HEK293 (cell line): ENCODE data around the gene SYNM.

Source experiments
- CTCF ChIA-PET: fragments of 350-600 bp; formaldehyde crosslinking; extraction: SDS; loops from one replicate; lab custom pipeline; 2021; ENCODE audit warnings: antibody characterized with exemption; lab: Yijun Ruan, JAX
- POLR2A ChIA-PET: fragments of 300-600 bp; formaldehyde crosslinking; extraction: SDS; loops from one replicate; lab custom pipeline; 2020; ENCODE audit warnings: antibody characterized with exemption, inconsistent platforms; lab: Yijun Ruan, JAX
- H3K27ac ChIP-seq: fragments of 200-500 bp; sonication (Bioruptor generic); 2 replicates; pipeline ENCODE4 v1.5.1; 2014; ENCODE audit warnings: low read depth, low read length, control low read depth, inconsistent platforms; ENCODE audit errors: extremely low read depth
- H3K36me3 ChIP-seq, 2 experiments: fragments of 200-500 bp in 1 of 2; sonication (Bioruptor generic) in 1 of 2; 1 replicate in 1 of 2; 2 replicates in 1 of 2; pipeline ENCODE4 v1.5.1; 2014 to 2017; ENCODE audit warnings: inconsistent platforms in 2 of 2, low read length in 2 of 2; ENCODE audit not compliant: control insufficient read depth in 2 of 2, insufficient read depth in 1 of 2
- H3K4me1 ChIP-seq: fragments of 200-500 bp; sonication (Bioruptor generic); 2 replicates; pipeline ENCODE4 v1.5.1; 2014; ENCODE audit warnings: mild to moderate bottlenecking, low read length, inconsistent platforms; ENCODE audit not compliant: control insufficient read depth, insufficient read depth
- H3K4me3 ChIP-seq: 2 replicates; pipeline ENCODE4 v1.5.1; 2011; ENCODE audit warnings: low read depth, mild to moderate bottlenecking, control low read depth, low read length, moderate library complexity
- H3K9me3 ChIP-seq: fragments of 200-500 bp; sonication (Bioruptor generic); 2 replicates; pipeline ENCODE4 v1.5.1; 2014; ENCODE audit warnings: low read depth, low read length, inconsistent platforms; ENCODE audit not compliant: control insufficient read depth, insufficient read depth
- FEZF1 ChIP-seq: fragments of 450-650 bp; formaldehyde crosslinking; IDR thresholded peaks from 2 replicates; pipeline ENCODE4 v1.5.1; 2016; ENCODE audit warnings: missing biosample characterization, missing genetic modification characterization
- GLI2 ChIP-seq: fragments of 450-650 bp; formaldehyde crosslinking; IDR thresholded peaks from 2 replicates; pipeline ENCODE4; 2017; ENCODE audit warnings: missing biosample characterization, missing genetic modification characterization, low read depth, borderline replicate concordance
- GLIS2 ChIP-seq: fragments of 450-650 bp; formaldehyde crosslinking; IDR thresholded peaks from 2 replicates; pipeline ENCODE4 v1.5.1; 2016; ENCODE audit warnings: missing biosample characterization, missing genetic modification characterization
- HOXA7 ChIP-seq: sonication (generic); formaldehyde crosslinking; IDR thresholded peaks from 2 replicates; pipeline ENCODE4 v1.8.1; 2022; ENCODE audit warnings: missing genetic modification reagents, borderline replicate concordance
- HOXD13 ChIP-seq: sonication (generic); formaldehyde crosslinking; IDR thresholded peaks from 2 replicates; pipeline ENCODE4 v1.8.0; 2022; ENCODE audit warnings: missing genetic modification reagents, borderline replicate concordance
- IKZF3 ChIP-seq: fragments of 450-650 bp; IDR thresholded peaks from 2 replicates; pipeline ENCODE4 v1.5.0; 2018; ENCODE audit warnings: missing biosample characterization, mild to moderate bottlenecking, missing genetic modification characterization, moderate library complexity
- INSM2 ChIP-seq: fragments of 450-650 bp; formaldehyde crosslinking; IDR thresholded peaks from 2 replicates; pipeline ENCODE4 v1.5.1; 2016; ENCODE audit warnings: missing biosample characterization, missing genetic modification characterization
- MZF1 ChIP-seq: fragments of 450-650 bp; formaldehyde crosslinking; IDR thresholded peaks from 2 replicates; pipeline ENCODE4 v1.5.1; 2017; ENCODE audit warnings: missing biosample characterization, missing genetic modification characterization, borderline replicate concordance
- ZBTB48 ChIP-seq: fragments of 450-650 bp; formaldehyde crosslinking; IDR thresholded peaks from 2 replicates; pipeline ENCODE4 v1.5.1; 2016; ENCODE audit warnings: missing biosample characterization, missing genetic modification characterization
- ZFHX2 ChIP-seq: fragments of 450-650 bp; formaldehyde crosslinking; conservative IDR thresholded peaks from 2 replicates; pipeline ENCODE4 v1.5.1; 2016; ENCODE audit warnings: missing biosample characterization, missing genetic modification characterization
- ZFP3 ChIP-seq: fragments of 450-650 bp; formaldehyde crosslinking; IDR thresholded peaks from 2 replicates; pipeline ENCODE4 v1.5.1; 2016; ENCODE audit warnings: low read depth, missing biosample characterization, missing genetic modification characterization
- ZNF133 ChIP-seq: fragments of 450-650 bp; formaldehyde crosslinking; IDR thresholded peaks from 2 replicates; pipeline ENCODE4 v1.5.1; 2016; ENCODE audit warnings: missing biosample characterization, missing genetic modification characterization
- ZNF16 ChIP-seq: fragments of 450-650 bp; formaldehyde crosslinking; IDR thresholded peaks from 2 replicates; pipeline ENCODE4 v1.5.1; 2016; ENCODE audit warnings: low read depth, missing biosample characterization, missing genetic modification characterization
- ZNF19 ChIP-seq: fragments of 450-650 bp; formaldehyde crosslinking; IDR thresholded peaks from 2 replicates; pipeline ENCODE4; 2016; ENCODE audit warnings: missing biosample characterization, missing genetic modification characterization, low read depth
- ZNF26 ChIP-seq: fragments of 450-650 bp; formaldehyde crosslinking; IDR thresholded peaks from 2 replicates; pipeline ENCODE4 v1.5.1; 2016; ENCODE audit warnings: missing biosample characterization, missing genetic modification characterization
- ZNF274 ChIP-seq, 2 experiments: fragments of 200-500 bp in 1 of 2; fragments of 450-650 bp in 1 of 2; sonication (Bioruptor generic) in 1 of 2; formaldehyde crosslinking in 1 of 2; IDR thresholded peaks; 2 replicates each; pipeline versions ENCODE4 v1.5.1 to v1.6.1; 2014 to 2016; ENCODE audit warnings: borderline replicate concordance in 1 of 2, inconsistent platforms in 1 of 2, low read length in 1 of 2, missing biosample characterization in 1 of 2, missing genetic modification characterization in 1 of 2
- ZNF292 ChIP-seq: fragments of 450-650 bp; formaldehyde crosslinking; IDR thresholded peaks from 2 replicates; pipeline ENCODE4 v1.5.1; 2016; ENCODE audit warnings: low read depth, missing biosample characterization, missing genetic modification characterization, borderline replicate concordance
- ZNF302 ChIP-seq: fragments of 450-650 bp; formaldehyde crosslinking; IDR thresholded peaks from 2 replicates; pipeline ENCODE4 v1.5.1; 2016; ENCODE audit warnings: missing biosample characterization, missing genetic modification characterization, low read depth
- ZNF354C ChIP-seq: fragments of 450-650 bp; formaldehyde crosslinking; IDR thresholded peaks from 2 replicates; pipeline ENCODE4 v1.5.1; 2016; ENCODE audit warnings: missing biosample characterization, missing genetic modification characterization, low read depth, borderline replicate concordance
- ZNF416 ChIP-seq: fragments of 450-650 bp; formaldehyde crosslinking; IDR thresholded peaks from 2 replicates; pipeline ENCODE4 v1.5.1; 2016; ENCODE audit warnings: missing biosample characterization, missing genetic modification characterization
- ZNF510 ChIP-seq: fragments of 450-650 bp; formaldehyde crosslinking; IDR thresholded peaks from 2 replicates; pipeline ENCODE4 v1.5.1; 2018; ENCODE audit warnings: mild to moderate bottlenecking, missing genetic modification characterization, missing biosample characterization; ENCODE audit not compliant: insufficient replicate concordance
- ZNF514 ChIP-seq: fragments of 450-650 bp; formaldehyde crosslinking; IDR thresholded peaks from 2 replicates; pipeline ENCODE4 v1.5.1; 2016; ENCODE audit warnings: missing biosample characterization, missing genetic modification characterization
- ZNF529 ChIP-seq: fragments of 450-650 bp; formaldehyde crosslinking; IDR thresholded peaks from 2 replicates; pipeline ENCODE4 v1.5.1; 2017; ENCODE audit warnings: missing genetic modification characterization, missing biosample characterization; ENCODE audit not compliant: insufficient replicate concordance
- ZNF558 ChIP-seq: fragments of 450-650 bp; formaldehyde crosslinking; IDR thresholded peaks from 2 replicates; pipeline ENCODE4 v1.5.1; 2016; ENCODE audit warnings: missing biosample characterization, missing genetic modification characterization
- ZNF571 ChIP-seq: fragments of 450-650 bp; formaldehyde crosslinking; IDR thresholded peaks from 2 replicates; pipeline ENCODE4 v1.5.0; 2017; ENCODE audit warnings: missing biosample characterization, missing genetic modification characterization
- ZNF623 ChIP-seq: fragments of 450-650 bp; formaldehyde crosslinking; IDR thresholded peaks from 2 replicates; pipeline ENCODE4 v1.5.1; 2016; ENCODE audit warnings: missing biosample characterization, missing genetic modification characterization
- ZNF629 ChIP-seq: fragments of 450-650 bp; formaldehyde crosslinking; IDR thresholded peaks from 2 replicates; pipeline ENCODE4 v1.5.1; 2017; ENCODE audit warnings: missing biosample characterization, missing genetic modification characterization
- ZNF707 ChIP-seq: fragments of 450-650 bp; formaldehyde crosslinking; IDR thresholded peaks from 2 replicates; pipeline ENCODE4 v1.5.1; 2016; ENCODE audit warnings: missing biosample characterization, missing genetic modification characterization
- TF ChIP-seq, protein P1 (sequence below): fragments of 450-650 bp; formaldehyde crosslinking; IDR thresholded peaks from 2 replicates; pipeline ENCODE4 v1.5.1; 2016; ENCODE audit warnings: missing biosample characterization, missing genetic modification characterization
- TF ChIP-seq, protein P2 (sequence below): fragments of 450-650 bp; formaldehyde crosslinking; IDR thresholded peaks from 2 replicates; pipeline ENCODE4 v1.5.1; 2016; ENCODE audit warnings: missing biosample characterization, missing genetic modification characterization

The SYNM gene

DNA sequence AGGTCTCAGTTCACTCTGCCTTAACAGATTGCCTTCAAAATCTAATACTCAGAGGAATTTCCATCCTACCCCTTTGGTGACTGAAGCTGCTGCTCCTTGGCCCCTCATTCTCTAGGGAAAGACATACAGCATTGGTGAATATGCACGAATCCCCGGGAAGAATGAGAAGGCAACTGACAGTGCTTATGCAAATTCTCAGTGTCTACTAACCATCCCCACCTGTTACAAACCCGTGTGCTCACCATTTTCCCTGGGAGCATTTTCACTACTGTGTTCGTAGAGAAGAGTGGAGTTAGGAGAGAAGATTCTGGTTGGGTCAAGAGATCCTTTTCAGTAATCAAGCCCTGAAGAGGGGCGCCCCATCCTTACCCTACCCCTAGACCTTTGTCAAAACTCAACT lies 37.7 kb downstream of the SYNM start:
- TF ChIP-seq ZNF571 (tag by site-specific recombination) (no peak), ZNF623 (tag by site-specific recombination) (no peak), FEZF1 (tag by site-specific recombination) (no peak), ZFHX2 (no peak), ZNF354C (tag by site-specific recombination) (no peak), GLIS2 (tag by site-specific recombination) (no peak), MZF1 (tag by site-specific recombination) (no peak), ZNF529 (tag by site-specific recombination) (no peak), ZNF16 (tag by site-specific recombination) (no peak), ZNF558 (tag by site-specific recombination) (no peak), HOXD13 (CRISPR knock-in tag) (no peak), ZNF510 (tag by site-specific recombination) (no peak), ZNF19 (tag by site-specific recombination) (no peak), ZNF707 (tag by site-specific recombination) (no peak), ZNF629 (tag by site-specific recombination) (no peak), ZNF514 (tag by site-specific recombination) (no peak), ZNF416 (no peak), ZNF26 (tag by site-specific recombination) (no peak)
- TF ChIP-seq, protein P1, sequence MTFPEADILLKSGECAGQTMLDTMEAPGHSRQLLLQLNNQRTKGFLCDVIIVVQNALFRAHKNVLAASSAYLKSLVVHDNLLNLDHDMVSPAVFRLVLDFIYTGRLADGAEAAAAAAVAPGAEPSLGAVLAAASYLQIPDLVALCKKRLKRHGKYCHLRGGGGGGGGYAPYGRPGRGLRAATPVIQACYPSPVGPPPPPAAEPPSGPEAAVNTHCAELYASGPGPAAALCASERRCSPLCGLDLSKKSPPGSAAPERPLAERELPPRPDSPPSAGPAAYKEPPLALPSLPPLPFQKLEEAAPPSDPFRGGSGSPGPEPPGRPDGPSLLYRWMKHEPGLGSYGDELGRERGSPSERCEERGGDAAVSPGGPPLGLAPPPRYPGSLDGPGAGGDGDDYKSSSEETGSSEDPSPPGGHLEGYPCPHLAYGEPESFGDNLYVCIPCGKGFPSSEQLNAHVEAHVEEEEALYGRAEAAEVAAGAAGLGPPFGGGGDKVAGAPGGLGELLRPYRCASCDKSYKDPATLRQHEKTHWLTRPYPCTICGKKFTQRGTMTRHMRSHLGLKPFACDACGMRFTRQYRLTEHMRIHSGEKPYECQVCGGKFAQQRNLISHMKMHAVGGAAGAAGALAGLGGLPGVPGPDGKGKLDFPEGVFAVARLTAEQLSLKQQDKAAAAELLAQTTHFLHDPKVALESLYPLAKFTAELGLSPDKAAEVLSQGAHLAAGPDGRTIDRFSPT = no peak
- H3K9me3 ChIP-seq = no peaks in the 10 kb centered on the region
- ChIA-PET CTCF (interaction anchor here (0.6 to 3.6 kb wide), 4 partner anchors 36 to 134 kb away, joined by 3 to 15 read pairs (median 3); no protein-coding TSS in a partner anchor), POLR2A (no interaction called here)
- no peaks in the 10 kb centered on the region; the same call in 1 of the 2 replicates for H3K4me1 ChIP-seq
- peaks cover 0 to 8% of the 10 kb centered on the region in 2 experiments; a peak in 1 of 3 replicates for H3K36me3 ChIP-seq
- H3K27ac ChIP-seq = no peak overlapping the region
- no peak overlapping the region for H3K4me3 ChIP-seq

- Histone ChIP-seq H3K27ac (no peak overlapping the region), H3K4me1 (no peaks in the 10 kb centered on the region; the same call in 1 of the 2 replicates), H3K36me3 (peaks cover 0 to 6% of the 10 kb centered on the region in 2 experiments; a peak in 1 of 3 replicates), H3K4me3 (no peak overlapping the region), H3K9me3 (no peaks in the 10 kb centered on the region)
- ChIA-PET POLR2A (no interaction called here), CTCF (interaction anchor here (0.6 to 3.6 kb wide), 3 partner anchors 37 to 69 kb away, joined by 3 to 15 read pairs (median 3); no protein-coding TSS in a partner anchor)
- TF ChIP-seq, protein P2, sequence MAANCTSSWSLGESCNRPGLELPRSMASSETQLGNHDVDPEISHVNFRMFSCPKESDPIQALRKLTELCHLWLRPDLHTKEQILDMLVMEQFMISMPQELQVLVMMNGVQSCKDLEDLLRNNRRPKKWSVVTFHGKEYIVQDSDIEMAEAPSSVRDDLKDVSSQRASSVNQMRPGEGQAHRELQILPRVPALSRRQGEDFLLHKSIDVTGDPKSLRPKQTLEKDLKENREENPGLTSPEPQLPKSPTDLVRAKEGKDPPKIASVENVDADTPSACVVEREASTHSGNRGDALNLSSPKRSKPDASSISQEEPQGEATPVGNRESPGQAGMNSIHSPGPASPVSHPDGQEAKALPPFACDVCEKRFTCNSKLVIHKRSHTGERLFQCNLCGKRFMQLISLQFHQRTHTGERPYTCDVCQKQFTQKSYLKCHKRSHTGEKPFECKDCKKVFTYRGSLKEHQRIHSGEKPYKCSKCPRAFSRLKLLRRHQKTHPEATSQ (tag by site-specific recombination) = no peak
- TF ChIP-seq ZNF133 (tag by site-specific recombination) (no peak), ZNF302 (no peak), ZNF274 (IDR thresholded peaks at IDR 0.05; ENCODE audit: low read length) (no peak), ZNF274 (tag by site-specific recombination; IDR thresholded peaks at IDR 0.05; ENCODE audit: borderline replicate concordance) (no peak), INSM2 (tag by site-specific recombination) (no peak), GLI2 (tag by site-specific recombination) (no peak), ZFP3 (tag by site-specific recombination) (no peak), HOXA7 (no peak), IKZF3 (tag by site-specific recombination) (no peak), ZNF292 (no peak), ZBTB48 (tag by site-specific recombination) (no peak)
Measured at GRCh38 chr15:99143242-99143641, 38.4 kb downstream of the SYNM start.
